Endothelial cell of umbilical vein (primary cell): ENCODE data around the gene CAPN12.

Source experiments
- EZH2 ChIP-seq: IDR thresholded peaks from 2 replicates; pipeline ENCODE4 v1.6.1; 2012; ENCODE audit warnings: borderline replicate concordance, low read depth, mild to moderate bottlenecking, moderate library complexity, low read length, inconsistent platforms; ENCODE audit not compliant: severe bottlenecking
- JUN ChIP-seq: IDR thresholded peaks from 2 replicates; pipeline ENCODE4 v1.6.1; 2011; ENCODE audit warnings: borderline replicate concordance, low read depth; ENCODE audit not compliant: insufficient read length, insufficient read depth
- POLR2AphosphoS5 ChIP-seq: IDR thresholded peaks from 2 replicates; pipeline ENCODE4 v1.6.1; 2012; ENCODE audit warnings: low read depth, mild to moderate bottlenecking, control low read depth, low read length, moderate library complexity; ENCODE audit not compliant: insufficient read depth

DNA sequence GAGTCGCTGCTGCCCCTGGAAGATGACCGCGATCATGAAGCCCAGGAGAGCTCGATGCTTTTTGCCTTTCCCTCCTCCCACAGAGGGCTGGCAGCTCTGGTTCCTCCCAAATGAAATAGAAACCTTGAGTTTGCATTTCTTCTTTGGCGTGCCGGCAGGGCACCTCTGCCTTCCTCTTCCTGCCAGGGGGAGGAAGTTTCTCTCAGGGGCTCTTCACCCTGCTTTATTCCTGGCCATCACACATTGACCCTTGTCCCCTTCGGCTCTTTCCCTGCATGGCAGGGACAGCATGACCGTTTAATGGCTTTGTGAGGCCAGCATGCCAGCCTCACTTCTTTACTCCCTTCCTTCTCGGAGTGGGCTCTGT lies 49.0 kb downstream of the CAPN12 start:
- TF ChIP-seq EZH2 (no peak), POLR2AphosphoS5 (no peak), JUN (no peak)
